Kidney tubule cell (primary cell): ENCODE measurements around the gene UGGT1.
"Not testable (repeated sequence)": the region's sequence is repeated elsewhere in the genome, so short reads cannot be mapped to it uniquely, and the experiment has no call there.

Source experiments
- DNase-seq: peaks from one replicate; pipeline ENCODE4 v3.0.0-alpha.2; 2018; ENCODE audit warnings: low spot score

The UGGT1 gene

GRCh38 chr2:128115921-128116623 is 25.1 kb downstream of the UGGT1 start:
- DNase-seq, result no peak

DNA sequence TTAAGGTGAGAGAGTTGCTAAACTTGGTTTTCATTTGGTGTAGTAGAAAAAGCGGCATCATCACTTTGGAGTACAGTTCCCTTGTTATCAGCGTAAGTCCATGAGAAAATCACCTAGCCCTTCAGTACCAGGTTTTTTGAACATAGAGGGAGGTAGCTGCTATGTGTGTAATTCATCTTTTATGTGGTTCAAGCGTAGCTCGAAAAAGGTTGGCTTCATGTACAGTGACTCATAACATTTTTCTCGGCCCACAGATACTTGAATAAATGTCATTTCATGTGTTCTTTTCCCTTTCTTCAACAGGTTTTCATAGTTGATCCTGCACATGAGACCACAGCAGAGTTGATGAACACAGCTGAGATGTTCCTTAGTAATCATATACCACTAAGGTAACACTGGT is 43.6 kb downstream of the UGGT1 start:
- DNase-seq, result no peak

GRCh38 chr2:128137094-128137616 is 46.2 kb downstream of the UGGT1 start:
- DNase-seq, result no peak

- no peak for DNase-seq
These were observed 48.6 kb downstream of the UGGT1 start for GRCh38 chr2:128139624-128140023.

- DNase-seq, result no peak
These were observed 54.7 kb downstream of the UGGT1 start for GRCh38 chr2:128145651-128146050.

DNA sequence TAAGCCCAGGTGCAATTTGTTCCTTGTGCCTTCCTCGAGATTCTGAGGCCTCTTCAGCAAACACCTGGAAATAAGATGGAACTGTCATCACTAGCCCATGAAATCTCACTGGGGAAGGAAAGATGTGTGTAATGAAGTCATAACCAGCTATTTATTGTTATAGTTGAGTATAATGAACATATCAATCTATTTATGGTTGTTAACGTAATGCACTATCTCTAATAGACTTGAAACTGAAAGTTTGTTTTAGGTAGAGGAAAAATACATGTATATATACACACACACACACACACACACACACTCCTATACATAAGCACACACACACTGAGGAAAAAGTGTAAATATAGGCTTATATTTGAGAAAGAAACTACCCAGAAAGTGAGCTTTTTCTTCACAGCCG is 62.8 kb downstream of the UGGT1 start:
- DNase-seq, result no peak

- DNase-seq, result no peak
These were observed 63.2 kb downstream of the UGGT1 start for GRCh38 chr2:128154225-128154624.

GRCh38 chr2:128155970-128156369 is 65.0 kb downstream of the UGGT1 start:
- DNase-seq, result no peak

GRCh38 chr2:128156812-128157211 is 65.8 kb downstream of the UGGT1 start:
- no peak for DNase-seq

DNA sequence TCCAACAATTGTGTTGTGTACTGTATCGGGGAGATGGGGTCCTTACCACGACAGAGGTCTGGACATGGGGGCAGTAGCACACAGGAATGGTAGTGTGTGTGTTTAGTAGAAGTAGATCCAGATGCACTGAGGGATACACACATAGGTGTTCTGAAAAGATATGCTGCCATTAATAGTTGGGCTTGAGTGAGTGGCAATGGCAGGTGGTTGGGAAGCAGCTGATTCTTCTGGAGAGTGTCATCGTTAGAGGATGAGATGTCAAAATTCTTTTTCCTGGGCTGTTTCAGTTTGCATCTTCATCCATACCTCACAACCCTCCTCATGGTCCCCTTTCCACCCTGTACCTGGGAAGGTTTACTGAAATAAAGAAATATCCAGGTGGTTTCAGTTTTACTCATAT is 66.6 kb downstream of the UGGT1 start:
- DNase-seq, result no peak

DNA sequence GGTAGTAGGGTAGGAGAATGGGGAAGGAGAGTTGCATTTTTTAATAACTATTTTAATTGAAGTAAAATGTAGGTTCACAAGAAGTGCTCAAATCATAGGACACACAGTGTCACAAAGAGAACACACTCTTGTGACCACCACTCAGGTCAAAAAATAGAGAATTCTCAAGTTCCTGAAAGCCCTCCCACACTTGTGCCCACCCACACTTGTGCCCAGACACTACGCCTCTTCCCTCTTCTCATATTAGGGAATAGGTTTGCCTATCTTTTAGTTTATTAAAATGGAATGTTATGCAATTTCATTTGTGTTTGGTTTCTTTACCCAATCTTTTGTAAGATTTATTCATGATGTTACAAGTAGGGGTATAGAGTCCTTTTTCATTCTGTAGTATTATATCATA is 67.2 kb downstream of the UGGT1 start:
- no peak for DNase-seq

DNA sequence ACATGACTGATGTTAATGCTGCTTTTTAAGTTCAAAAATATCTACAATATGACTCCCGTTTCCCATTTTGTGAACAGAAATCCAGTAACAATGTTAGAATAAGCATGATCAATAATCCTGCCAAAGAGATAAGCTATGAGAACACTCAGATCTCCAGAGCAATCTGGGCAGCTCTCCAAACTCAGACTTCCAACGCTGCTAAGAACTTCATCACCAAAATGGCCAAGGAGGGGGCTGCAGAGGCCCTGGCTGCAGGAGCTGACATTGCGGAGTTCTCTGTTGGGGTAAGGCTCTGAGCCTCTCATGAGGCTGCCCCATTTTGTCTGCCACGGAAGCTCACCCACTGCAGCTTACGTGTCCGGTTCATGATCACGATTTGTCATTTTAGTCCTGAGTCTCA is 68.4 kb downstream of the UGGT1 start:
- no peak for DNase-seq

DNA sequence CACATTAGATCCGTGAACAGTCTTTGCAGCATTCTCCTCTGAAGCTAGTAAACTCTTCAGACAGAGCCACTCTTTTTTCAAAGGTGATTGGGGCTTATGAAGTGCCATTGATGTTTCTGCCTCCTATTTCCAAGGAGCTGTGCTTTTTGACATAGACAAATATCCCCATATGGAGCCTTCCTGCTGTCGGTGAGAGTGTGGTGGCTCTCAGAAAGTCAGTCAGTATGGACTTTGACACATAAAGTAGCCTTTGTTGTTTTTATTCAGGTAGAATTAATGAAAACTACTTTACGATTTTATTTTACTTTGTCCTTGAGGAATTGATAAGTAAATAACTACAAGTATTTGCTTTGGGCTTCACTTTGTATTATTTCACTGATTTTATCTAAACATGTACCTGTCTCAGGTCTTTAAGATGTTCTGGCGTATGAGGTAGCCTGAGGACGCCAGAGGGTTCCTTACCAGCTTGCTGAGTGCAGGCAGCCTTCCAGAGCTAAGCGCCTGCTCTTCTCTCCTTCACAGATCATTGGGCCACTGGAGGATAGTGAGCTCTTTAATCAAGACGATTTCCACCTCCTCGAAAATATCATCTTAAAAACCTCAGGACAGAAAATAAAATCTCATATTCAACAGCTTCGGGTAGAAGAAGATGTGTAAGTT is 69.7 kb downstream of the UGGT1 start:
- no peak for DNase-seq

DNA sequence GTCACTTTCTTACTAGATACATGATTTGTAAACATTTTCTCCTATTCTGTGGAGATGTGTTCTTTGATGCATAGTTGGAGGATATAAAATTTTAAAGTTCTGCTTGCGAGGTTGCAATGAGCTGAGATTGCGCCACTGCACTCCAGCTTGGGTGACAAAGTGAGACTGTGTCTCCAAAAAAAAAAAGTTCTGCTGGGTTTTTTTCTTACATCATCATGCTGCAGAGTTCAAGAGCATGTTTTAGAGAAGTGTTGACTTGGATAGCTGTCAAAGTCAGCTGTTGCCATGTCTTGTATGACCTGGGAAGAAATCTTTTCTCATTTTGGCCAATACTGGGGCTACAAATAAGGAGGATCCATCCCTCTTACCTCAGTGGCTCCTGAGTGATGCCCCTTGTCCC is 71.3 kb downstream of the UGGT1 start:
- no peak for DNase-seq

- no peak for DNase-seq
These were observed 73.3 kb downstream of the UGGT1 start for GRCh38 chr2:128164311-128164710.

DNA sequence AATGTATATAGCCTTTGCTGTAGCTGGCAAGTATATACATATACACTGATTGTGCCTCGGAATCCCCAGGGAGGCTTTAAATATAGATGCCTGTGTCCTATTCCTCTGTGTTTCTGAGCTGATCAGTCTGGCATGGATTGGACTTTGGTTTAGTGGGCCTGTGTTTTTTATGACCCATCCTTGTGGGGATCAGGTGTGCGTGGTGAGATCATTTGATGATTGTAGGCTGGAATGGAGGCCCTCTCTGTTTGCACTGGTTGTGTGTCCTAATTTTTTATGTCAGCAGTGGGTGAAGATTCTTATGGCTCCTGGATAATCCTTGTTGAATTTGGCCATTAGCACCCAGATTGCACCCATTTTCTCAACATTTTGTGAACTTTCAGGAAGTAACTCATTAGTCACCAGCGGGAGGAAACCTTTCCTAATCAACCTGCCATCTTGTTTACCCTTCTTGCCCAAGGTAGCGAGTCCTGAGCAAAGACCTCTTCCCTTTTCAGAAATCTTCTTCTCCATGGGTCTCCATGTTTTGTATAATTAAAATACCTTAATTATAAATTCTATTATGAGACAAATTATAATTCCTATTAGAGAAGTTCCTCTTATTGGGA is 75.8 kb downstream of the UGGT1 start:
- DNase-seq, result no peak

GRCh38 chr2:128169094-128169493 is 78.1 kb downstream of the UGGT1 start:
- DNase-seq, result no peak

GRCh38 chr2:128169497-128169896 is 78.5 kb downstream of the UGGT1 start:
- DNase-seq, result no peak

DNA sequence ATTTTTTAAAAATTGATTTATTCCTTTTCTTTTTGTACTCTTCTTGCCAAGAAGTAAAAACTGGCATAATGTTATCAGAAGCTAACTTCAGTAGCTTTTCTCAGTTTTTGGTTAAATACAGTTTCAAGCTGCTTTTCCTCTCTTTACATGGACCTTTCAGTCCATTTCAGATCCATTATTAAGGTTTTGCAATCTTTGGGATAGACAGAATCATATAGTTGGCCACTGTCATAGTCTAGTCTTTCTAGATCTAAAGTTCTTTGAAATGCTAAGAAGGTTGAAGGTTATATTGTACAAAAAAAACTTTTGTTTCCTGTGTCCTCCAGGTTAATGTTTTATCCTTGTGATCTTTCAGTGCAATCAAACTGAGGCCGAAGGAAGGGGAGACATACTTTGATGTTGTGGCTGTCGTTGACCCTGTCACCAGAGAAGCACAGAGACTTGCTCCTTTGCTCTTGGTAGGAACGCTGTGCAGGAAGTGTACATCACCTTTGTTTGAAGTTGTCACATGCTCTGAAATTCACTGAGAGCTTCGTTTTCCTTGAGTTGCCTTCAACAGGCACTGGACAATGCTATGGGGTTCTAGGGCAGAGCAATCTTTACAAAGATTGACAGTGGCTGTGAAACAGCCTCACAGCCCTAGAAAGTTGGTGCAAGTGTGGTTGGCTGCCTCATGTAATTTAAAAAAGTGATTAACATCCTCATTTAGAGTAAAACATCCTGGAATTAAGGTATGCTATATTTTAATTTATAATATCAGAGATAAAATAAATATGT is 79.1 kb downstream of the UGGT1 start:
- no peak for DNase-seq

GRCh38 chr2:128170776-128171175 is 79.8 kb downstream of the UGGT1 start:
- DNase-seq, result no peak

DNA sequence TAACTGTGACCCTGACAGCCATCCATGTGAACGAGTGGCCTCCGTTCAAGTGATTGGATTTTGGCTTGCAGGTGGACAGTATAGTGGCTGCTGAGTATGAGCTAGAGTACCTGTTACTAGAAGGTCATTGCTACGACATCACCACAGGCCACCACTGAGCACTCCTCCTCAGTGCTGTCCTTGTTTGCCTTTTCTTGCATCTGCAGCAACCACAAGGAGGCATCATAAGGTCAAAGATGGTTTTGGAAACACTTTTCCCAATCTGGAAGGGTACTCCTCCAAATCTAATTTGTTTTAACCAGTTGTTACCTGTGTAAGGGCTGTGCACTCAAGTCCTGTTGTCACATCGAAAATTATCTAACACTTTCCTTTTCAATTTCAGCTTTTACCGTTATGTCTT is 81.2 kb downstream of the UGGT1 start:
- no peak for DNase-seq

- not testable (repeated sequence) for DNase-seq
These were observed 83.1 kb downstream of the UGGT1 start for GRCh38 chr2:128174067-128174466.

- DNase-seq, result no peak
These were observed 86.3 kb downstream of the UGGT1 start for GRCh38 chr2:128177315-128177714.
